GM23338 (cell line): ENCODE data around the gene NVL. TPM values are rescaled to one million over a fixed set of nuclear protein-coding genes. Genes with fewer than 3 reads are reported as not detected.

Experiments
- ATAC-seq: fragments of 200-7000 bp; cut with Tn5 transposase; 3 replicates; pipeline ENCODE4 v1.9.1; 2020
- DNase-seq: peaks from one replicate; pipeline ENCODE4 v3.0.0-alpha.2; 2015; ENCODE audit warnings: low spot score
- H2AFZ ChIP-seq: fragments of 200-600 bp; sonication (generic); 2 replicates; pipeline ENCODE4 v1.8.0; 2016; ENCODE audit warnings: antibody characterized with exemption, mild to moderate bottlenecking, moderate library complexity
- H3F3A ChIP-seq: fragments of 200-600 bp; sonication (generic); replicated peaks from 2 replicates; pipeline ENCODE4 v1.8.0; 2017; ENCODE audit warnings: antibody characterized with exemption, mixed run types, low read depth
- H3K27ac ChIP-seq: fragments of 200-600 bp; sonication (generic); 2 replicates; pipeline ENCODE4 v1.6.1; 2016; ENCODE audit warnings: low read depth
- H3K27me3 ChIP-seq: fragments of 200-600 bp; sonication (generic); 2 replicates; pipeline ENCODE4 v1.8.0; 2016; ENCODE audit warnings: mild to moderate bottlenecking, mixed run types, moderate library complexity; ENCODE audit not compliant: insufficient read depth
- H3K36me3 ChIP-seq: fragments of 200-600 bp; sonication (generic); 2 replicates; pipeline ENCODE4 v1.8.0; 2016; ENCODE audit warnings: mild to moderate bottlenecking; ENCODE audit not compliant: insufficient read depth
- H3K4me1 ChIP-seq: fragments of 200-600 bp; sonication (generic); 2 replicates; pipeline ENCODE4 v1.8.0; 2016; ENCODE audit warnings: mild to moderate bottlenecking, moderate library complexity; ENCODE audit not compliant: insufficient read depth
- H3K4me2 ChIP-seq: fragments of 200-600 bp; sonication (generic); 2 replicates; pipeline ENCODE4 v1.7.1; 2017; ENCODE audit warnings: mixed run types
- H3K4me3 ChIP-seq: fragments of 200-600 bp; sonication (generic); 2 replicates; pipeline ENCODE4 v1.6.1; 2016; ENCODE audit warnings: mixed run types
- H3K79me2 ChIP-seq: fragments of 200-600 bp; sonication (generic); replicated peaks from 2 replicates; pipeline ENCODE4 v1.8.0; 2017; ENCODE audit warnings: mild to moderate bottlenecking; ENCODE audit not compliant: insufficient read depth
- H3K9me2 ChIP-seq: fragments of 200-600 bp; sonication (generic); 2 replicates; pipeline ENCODE4 v1.8.0; 2017; ENCODE audit not compliant: insufficient read depth
- H4K20me1 ChIP-seq: fragments of 200-600 bp; sonication (generic); replicated peaks from 2 replicates; pipeline ENCODE4 v1.8.0; 2017; ENCODE audit warnings: mild to moderate bottlenecking; ENCODE audit not compliant: insufficient read depth
- H3K27ac Mint-ChIP-seq: 2 replicates; pipeline ENCODE4 v1.8.0; 2020; ENCODE audit warnings: inconsistent platforms, mild to moderate bottlenecking, moderate library complexity, mixed read lengths
- H3K27me3 Mint-ChIP-seq: 3 replicates; pipeline ENCODE4 v1.8.0; 2022; ENCODE audit warnings: low read depth, mild to moderate bottlenecking, moderate library complexity, mixed read lengths, inconsistent platforms; ENCODE audit not compliant: insufficient read depth, poor library complexity
- H3K36me3 Mint-ChIP-seq: 3 replicates; pipeline ENCODE4 v1.8.0; 2021; ENCODE audit warnings: low read depth, mild to moderate bottlenecking, inconsistent platforms, moderate library complexity, mixed read lengths
- H3K4me1 Mint-ChIP-seq: 3 replicates; pipeline ENCODE4 v1.8.0; 2020; ENCODE audit warnings: mild to moderate bottlenecking, inconsistent platforms, mixed read lengths
- H3K4me3 Mint-ChIP-seq: 3 replicates; pipeline ENCODE4 v1.8.0; 2021; ENCODE audit warnings: moderate library complexity, mild to moderate bottlenecking, inconsistent platforms, mixed read lengths
- H3K9me3 Mint-ChIP-seq: 3 replicates; pipeline ENCODE4 v1.8.0; 2020; ENCODE audit warnings: moderate library complexity, mild to moderate bottlenecking, inconsistent platforms, mixed read lengths
- CREB1 ChIP-seq: fragments of 250-450 bp; sonication (Bioruptor Pico); IDR thresholded peaks from 2 replicates; pipeline ENCODE4 v1.5.0; 2020; ENCODE audit warnings: low read depth, mild to moderate bottlenecking, moderate library complexity
- ETS1 ChIP-seq: IDR thresholded peaks from 2 replicates; pipeline ENCODE4 v1.6.1; 2016; ENCODE audit warnings: antibody characterized with exemption
- EZH2 ChIP-seq: fragments of 200-600 bp; sonication (generic); IDR thresholded peaks from one replicate; pipeline ENCODE4 v1.8.0; 2017; ENCODE audit warnings: antibody characterized with exemption, mild to moderate bottlenecking, low read depth; ENCODE audit not compliant: unreplicated experiment
- EZH2phosphoT487 ChIP-seq: fragments of 200-600 bp; sonication (generic); IDR thresholded peaks from one replicate; pipeline ENCODE4 v1.8.1; 2018; ENCODE audit warnings: antibody characterized with exemption; ENCODE audit not compliant: unreplicated experiment
- JUNB ChIP-seq: IDR thresholded peaks from one replicate; pipeline ENCODE4 v1.6.1; 2016; ENCODE audit warnings: antibody characterized with exemption; ENCODE audit not compliant: unreplicated experiment
- NANOG ChIP-seq: IDR thresholded peaks from 2 replicates; pipeline ENCODE4 v1.6.1; 2016; ENCODE audit warnings: antibody characterized with exemption, borderline replicate concordance
- POLR2AphosphoS5 ChIP-seq: IDR thresholded peaks from 2 replicates; pipeline ENCODE4 v1.6.1; 2016; ENCODE audit warnings: antibody characterized with exemption, low read depth
- STAT1 ChIP-seq: IDR thresholded peaks from one replicate; pipeline ENCODE4 v1.6.1; 2016; ENCODE audit warnings: antibody characterized with exemption; ENCODE audit not compliant: unreplicated experiment
- ZNF114 ChIP-seq: fragments of 250-450 bp; sonication (Bioruptor Pico); IDR thresholded peaks from 2 replicates; pipeline ENCODE4 v1.5.0; 2020; ENCODE audit warnings: mild to moderate bottlenecking, moderate library complexity
- ZNF331 ChIP-seq: fragments of 250-450 bp; sonication (Bioruptor Pico); IDR thresholded peaks from 2 replicates; pipeline ENCODE4 v1.5.0; 2020; ENCODE audit warnings: low read depth, mild to moderate bottlenecking, moderate library complexity
- ZNF462 ChIP-seq: fragments of 250-450 bp; sonication (Bioruptor Pico); IDR thresholded peaks from 2 replicates; pipeline ENCODE4 v1.5.0; 2020; ENCODE audit warnings: mild to moderate bottlenecking, moderate library complexity
- polyA plus RNA-seq: library from polyadenylated mRNA; unstranded; fragments of >200 nt; fragmentation: Nextera tagmentation; extraction: Ambion mirVana; gene quantifications from 2 replicates; pipeline ENCODE4 v1.2.1, GENCODE V29; 2016
- total RNA-seq: library from RNA; depleted of rRNA; stranded (reverse); fragments of >200 nt; shearing (Covaris generic); gene quantifications from 2 replicates; pipeline ENCODE4 v1.2.3, GENCODE V29; 2014
- TF ChIP-seq, protein P1 (sequence below), 2 experiments: fragments of 200-600 bp in 1 of 2; sonication (generic) in 1 of 2; conservative IDR thresholded peaks; 2 replicates each; pipeline versions ENCODE4 v1.5.1 to v1.6.1; 2016 to 2017; ENCODE audit warnings: antibody characterized with exemption in 2 of 2, low read depth in 2 of 2, mild to moderate bottlenecking in 2 of 2, moderate library complexity in 1 of 2
- TF ChIP-seq, protein P2 (sequence below): IDR thresholded peaks from one replicate; pipeline ENCODE4 v1.6.1; 2018; ENCODE audit warnings: antibody characterized with exemption; ENCODE audit not compliant: unreplicated experiment

The NVL gene
- total and polyA plus RNA-seq, 2 experiments from 2014 or later, result 44.4 to 71.7 TPM

- H3K79me2 ChIP-seq, result peaks cover 72% of the 10 kb centered on the region
- H3K36me3 ChIP-seq, result no peaks in the 10 kb centered on the region
- ATAC-seq (no peak), DNase-seq (no peak)
- Mint-ChIP-seq H3K4me1 (peaks cover 14% of the 10 kb centered on the region), H3K4me3 (peak overlapping the region; percentile 83), H3K27me3 (no peaks in the 10 kb centered on the region), H3K36me3 (peaks cover 19% of the 10 kb centered on the region), H3K27ac (peak overlapping the region; percentile 23), H3K9me3 (no peaks in the 10 kb centered on the region)
- no peak overlapping the region for H2AFZ ChIP-seq
- peak overlapping the region; percentile 96 for H3K4me2 ChIP-seq
- H3K4me3 ChIP-seq, result peak overlapping the region; percentile 80; the same call in 1 of the 2 replicates
- TF ChIP-seq, protein P1, sequence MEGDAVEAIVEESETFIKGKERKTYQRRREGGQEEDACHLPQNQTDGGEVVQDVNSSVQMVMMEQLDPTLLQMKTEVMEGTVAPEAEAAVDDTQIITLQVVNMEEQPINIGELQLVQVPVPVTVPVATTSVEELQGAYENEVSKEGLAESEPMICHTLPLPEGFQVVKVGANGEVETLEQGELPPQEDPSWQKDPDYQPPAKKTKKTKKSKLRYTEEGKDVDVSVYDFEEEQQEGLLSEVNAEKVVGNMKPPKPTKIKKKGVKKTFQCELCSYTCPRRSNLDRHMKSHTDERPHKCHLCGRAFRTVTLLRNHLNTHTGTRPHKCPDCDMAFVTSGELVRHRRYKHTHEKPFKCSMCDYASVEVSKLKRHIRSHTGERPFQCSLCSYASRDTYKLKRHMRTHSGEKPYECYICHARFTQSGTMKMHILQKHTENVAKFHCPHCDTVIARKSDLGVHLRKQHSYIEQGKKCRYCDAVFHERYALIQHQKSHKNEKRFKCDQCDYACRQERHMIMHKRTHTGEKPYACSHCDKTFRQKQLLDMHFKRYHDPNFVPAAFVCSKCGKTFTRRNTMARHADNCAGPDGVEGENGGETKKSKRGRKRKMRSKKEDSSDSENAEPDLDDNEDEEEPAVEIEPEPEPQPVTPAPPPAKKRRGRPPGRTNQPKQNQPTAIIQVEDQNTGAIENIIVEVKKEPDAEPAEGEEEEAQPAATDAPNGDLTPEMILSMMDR (conservative IDR thresholded peaks at IDR 0.05; ENCODE audit: low read depth in 2 of 2), result no peak
- TF ChIP-seq ZNF331 (CRISPR knock-in tag) (no peak), EZH2phosphoT487 (no peak), NANOG (no peak), POLR2AphosphoS5 (no peak), CREB1 (CRISPR knock-in tag) (no peak), STAT1 (no peak), EZH2 (no peak), ZNF114 (CRISPR knock-in tag) (no peak), ZNF462 (CRISPR knock-in tag) (no peak), JUNB (no peak), ETS1 (no peak)
- TF ChIP-seq, protein P2, sequence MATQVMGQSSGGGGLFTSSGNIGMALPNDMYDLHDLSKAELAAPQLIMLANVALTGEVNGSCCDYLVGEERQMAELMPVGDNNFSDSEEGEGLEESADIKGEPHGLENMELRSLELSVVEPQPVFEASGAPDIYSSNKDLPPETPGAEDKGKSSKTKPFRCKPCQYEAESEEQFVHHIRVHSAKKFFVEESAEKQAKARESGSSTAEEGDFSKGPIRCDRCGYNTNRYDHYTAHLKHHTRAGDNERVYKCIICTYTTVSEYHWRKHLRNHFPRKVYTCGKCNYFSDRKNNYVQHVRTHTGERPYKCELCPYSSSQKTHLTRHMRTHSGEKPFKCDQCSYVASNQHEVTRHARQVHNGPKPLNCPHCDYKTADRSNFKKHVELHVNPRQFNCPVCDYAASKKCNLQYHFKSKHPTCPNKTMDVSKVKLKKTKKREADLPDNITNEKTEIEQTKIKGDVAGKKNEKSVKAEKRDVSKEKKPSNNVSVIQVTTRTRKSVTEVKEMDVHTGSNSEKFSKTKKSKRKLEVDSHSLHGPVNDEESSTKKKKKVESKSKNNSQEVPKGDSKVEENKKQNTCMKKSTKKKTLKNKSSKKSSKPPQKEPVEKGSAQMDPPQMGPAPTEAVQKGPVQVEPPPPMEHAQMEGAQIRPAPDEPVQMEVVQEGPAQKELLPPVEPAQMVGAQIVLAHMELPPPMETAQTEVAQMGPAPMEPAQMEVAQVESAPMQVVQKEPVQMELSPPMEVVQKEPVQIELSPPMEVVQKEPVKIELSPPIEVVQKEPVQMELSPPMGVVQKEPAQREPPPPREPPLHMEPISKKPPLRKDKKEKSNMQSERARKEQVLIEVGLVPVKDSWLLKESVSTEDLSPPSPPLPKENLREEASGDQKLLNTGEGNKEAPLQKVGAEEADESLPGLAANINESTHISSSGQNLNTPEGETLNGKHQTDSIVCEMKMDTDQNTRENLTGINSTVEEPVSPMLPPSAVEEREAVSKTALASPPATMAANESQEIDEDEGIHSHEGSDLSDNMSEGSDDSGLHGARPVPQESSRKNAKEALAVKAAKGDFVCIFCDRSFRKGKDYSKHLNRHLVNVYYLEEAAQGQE, result no peak
- H4K20me1 ChIP-seq, result 0 out of 2 replicates have a peak, but pooled peaks cover 7% of the 10 kb centered on the region
- peak overlapping the region; percentile 74 for H3K27ac ChIP-seq
- peaks cover 18% of the 10 kb centered on the region for H3K4me1 ChIP-seq
- H3K9me2 ChIP-seq, result peaks cover 3% of the 10 kb centered on the region; the same call in 1 of the 2 replicates
- H3F3A ChIP-seq, result peaks cover 7% of the 10 kb centered on the region; the same call in 1 of the 2 replicates
- no peaks in the 10 kb centered on the region for H3K27me3 ChIP-seq
Observed at GRCh38 chr1:224359207-224359606, 29.2 kb upstream of the NVL start.
